GM13976 (cell line): ENCODE data around the gene IQCN.

ENCODE experiments used
- DNase-seq: peaks from one replicate; pipeline ENCODE4 v3.0.0; 2012; ENCODE audit warnings: low spot score
- in situ Hi-C: fragments of 300-500 bp; cut with MboI; formaldehyde crosslinking; loops from one replicate; pipeline ENCODE4 v1.12.0; 2022; ENCODE audit warnings: low sequenced_read_pairs, mixed read lengths, inconsistent platforms; ENCODE audit not compliant: unreplicated experiment
- TF ChIP-seq, protein P1 (sequence below): IDR thresholded peaks from 2 replicates; pipeline ENCODE4 v1.5.1; 2012; ENCODE audit warnings: borderline replicate concordance, mild to moderate bottlenecking; ENCODE audit not compliant: insufficient read depth; ENCODE audit errors: extremely low read depth, missing control alignments, control extremely low read depth

The IQCN gene

DNA sequence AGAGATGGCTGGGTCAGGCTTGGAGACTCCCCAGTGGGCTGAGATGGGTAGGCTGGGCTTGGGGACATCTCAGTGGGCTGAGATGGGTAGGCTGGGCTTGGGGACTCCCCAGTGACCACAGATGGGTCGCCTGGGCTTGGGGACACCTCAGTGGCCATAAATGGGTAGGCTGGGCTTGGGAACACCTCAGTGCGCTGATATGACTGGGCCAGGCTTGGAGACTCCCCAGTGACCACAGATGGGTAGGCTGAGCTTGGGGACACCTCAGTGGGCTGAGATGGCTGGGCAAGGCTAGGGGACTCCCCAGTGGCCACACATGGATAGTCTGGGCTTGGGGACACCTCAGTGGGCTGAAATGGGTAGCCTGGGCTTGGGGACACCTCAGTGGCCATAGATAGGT lies 12.8 kb downstream of the IQCN start:
- in situ Hi-C loops = no loop called here
- TF ChIP-seq, protein P1, sequence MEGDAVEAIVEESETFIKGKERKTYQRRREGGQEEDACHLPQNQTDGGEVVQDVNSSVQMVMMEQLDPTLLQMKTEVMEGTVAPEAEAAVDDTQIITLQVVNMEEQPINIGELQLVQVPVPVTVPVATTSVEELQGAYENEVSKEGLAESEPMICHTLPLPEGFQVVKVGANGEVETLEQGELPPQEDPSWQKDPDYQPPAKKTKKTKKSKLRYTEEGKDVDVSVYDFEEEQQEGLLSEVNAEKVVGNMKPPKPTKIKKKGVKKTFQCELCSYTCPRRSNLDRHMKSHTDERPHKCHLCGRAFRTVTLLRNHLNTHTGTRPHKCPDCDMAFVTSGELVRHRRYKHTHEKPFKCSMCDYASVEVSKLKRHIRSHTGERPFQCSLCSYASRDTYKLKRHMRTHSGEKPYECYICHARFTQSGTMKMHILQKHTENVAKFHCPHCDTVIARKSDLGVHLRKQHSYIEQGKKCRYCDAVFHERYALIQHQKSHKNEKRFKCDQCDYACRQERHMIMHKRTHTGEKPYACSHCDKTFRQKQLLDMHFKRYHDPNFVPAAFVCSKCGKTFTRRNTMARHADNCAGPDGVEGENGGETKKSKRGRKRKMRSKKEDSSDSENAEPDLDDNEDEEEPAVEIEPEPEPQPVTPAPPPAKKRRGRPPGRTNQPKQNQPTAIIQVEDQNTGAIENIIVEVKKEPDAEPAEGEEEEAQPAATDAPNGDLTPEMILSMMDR = no peak
- DNase-seq = no peak

DNA sequence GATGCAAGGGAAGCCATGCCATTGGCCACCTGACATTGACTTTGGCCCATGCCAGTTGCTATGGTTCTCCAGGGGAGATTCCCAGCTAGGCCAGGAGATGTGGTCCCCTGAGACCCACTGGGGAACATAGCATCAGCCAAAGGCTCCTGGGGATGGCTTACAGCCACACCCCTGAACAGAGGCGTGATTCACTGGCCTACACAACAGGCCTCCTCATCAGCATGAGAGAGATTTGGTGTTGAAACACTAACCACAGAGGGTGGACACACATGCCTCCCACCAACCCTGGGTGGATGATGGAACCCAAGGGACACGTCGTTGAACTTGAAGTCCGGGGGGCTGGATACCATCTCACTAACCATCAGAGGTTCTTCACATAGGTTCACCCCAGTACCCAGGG lies 14.4 kb downstream of the IQCN start:
- TF ChIP-seq, protein P1 = no peak
- in situ Hi-C loops = no loop called here
- DNase-seq = no peak

DNA sequence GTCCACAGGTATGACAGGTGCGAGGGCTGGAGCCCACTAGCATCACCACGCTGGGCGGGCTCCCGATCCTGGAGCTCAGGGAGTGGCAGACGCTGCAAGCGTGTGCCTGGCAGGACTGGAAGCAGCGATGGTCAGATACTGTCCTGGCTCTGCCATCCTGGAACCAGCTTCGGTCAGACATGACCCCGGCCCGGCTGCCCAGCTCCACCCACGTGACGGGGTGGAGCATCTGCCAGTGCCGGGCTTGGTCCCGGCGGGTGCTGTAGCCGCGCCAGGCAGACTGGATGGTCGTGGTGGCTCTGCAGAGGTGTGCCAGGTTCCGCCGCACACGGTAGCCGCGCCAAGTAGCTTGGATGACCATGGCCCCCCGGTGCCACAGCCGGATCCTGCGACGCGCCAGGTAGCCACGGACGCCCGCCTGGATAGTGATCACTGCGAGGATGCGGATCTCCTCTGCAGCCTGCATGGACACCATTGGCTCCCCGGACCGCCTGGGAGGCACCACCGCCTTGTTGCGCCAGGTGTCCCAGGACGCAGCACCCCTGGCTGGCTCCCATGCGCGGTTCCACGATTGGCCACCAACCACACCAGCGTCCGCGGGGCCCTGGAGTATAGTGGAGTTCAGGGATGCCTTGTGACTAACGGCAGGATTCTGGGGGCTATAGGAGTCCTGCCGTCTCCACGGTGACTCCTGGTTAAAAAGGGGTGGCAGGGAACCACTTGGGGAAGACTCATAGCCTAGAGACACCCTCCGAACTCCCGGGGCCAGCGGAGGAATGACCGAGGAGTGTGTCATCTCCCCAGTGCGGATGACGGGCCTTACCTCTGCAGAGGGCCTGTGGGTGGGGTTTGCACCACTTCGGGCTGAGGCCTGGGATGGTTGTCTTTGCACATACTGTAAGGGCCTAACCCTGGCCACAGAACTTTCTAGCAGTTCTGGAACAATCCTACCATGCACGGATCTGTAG lies 16.5 kb downstream of the IQCN start:
- TF ChIP-seq, protein P1 = no peak
- in situ Hi-C loops = no loop called here
- no peak for DNase-seq

DNA sequence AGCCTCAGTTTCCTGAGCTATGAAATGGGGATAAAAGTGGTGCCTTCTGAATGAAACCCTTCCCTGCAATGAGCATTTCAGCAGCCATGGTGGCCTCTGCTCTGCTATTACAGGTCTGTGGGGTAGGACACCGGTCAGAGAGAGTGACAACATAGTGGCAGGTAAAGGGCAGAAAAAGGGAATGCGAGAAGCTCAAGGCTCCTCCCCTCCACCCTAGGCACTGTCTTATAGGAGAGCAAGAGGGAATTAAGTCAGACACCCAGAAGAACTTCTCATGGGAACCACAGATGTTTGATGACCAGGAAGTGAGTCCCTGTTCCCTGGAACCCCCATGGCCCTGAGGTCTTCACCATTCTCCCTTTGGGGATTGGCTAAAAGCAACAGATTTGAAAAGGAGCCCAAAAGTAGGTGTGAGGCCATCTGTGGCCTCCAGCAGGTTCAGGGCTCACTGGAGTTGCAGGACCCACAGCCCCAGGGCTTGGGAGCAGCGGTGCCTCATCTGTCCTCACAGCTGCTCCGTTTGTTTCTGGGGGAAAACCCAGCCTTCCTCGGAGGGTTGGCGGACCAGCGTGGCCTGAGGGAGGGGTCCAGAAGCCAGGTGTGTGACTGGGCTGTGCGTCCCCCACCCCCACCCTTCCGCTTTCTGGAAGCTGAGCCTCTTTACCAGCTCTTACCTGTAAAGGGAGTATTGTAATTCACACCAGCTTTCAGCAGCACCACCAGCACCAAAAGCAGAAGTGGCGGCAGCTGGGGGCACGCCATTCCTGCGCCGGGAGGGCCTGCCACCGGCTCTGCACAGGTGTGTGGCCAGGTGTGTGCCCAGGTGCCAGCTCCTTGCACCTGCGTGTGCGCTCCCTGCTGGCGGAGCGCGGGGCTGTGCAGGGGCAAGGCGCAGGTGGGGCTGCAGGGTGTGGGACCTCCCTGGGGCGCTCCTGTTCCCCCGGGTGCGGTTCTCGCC lies 19.4 kb downstream of the IQCN start:
- in situ Hi-C loops = no loop called here
- DNase-seq = no peak
- TF ChIP-seq, protein P1 = peak; percentile 6

DNA sequence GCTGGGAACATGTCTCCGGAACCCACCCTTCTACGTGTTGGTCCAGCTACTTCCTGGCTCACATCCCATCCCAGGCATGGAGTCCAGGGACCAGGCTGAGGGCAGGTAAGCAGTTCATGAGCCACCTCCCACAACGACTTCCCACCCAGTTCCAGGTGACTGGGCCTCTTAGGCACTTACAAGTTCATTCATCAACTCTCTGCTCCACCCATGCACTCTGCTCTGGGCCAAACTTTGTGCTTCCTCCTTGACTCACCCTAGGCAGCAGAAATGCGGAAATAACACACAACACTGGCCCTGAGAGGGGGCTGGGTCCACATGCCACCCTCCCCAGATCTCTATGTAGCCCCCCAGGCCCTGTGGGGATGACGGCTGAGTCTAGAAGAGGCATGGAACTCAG lies 20.5 kb downstream of the IQCN start:
- in situ Hi-C loops = no loop called here
- TF ChIP-seq, protein P1 = no peak
- DNase-seq = no peak

DNA sequence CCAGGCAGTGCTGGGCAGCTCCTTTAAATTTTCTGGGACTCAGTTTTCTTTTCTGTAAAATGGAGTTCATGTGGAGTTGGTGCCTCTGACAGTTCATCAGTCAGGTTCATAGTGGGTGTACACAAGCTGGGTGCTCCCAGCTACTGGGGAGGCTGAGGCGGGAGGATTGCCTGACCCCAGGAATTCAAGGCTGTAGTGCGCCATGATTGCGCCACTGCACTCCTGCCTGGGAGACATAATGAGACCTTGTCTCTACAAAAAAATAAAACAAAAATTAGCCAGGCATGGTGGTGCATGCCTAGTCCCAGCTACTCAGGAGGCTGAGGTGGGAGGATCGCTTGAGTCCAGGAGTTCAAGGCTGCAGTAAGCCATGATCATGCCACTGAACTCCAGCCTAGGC lies 21.1 kb downstream of the IQCN start:
- TF ChIP-seq, protein P1 = no peak
- in situ Hi-C loops = no loop called here
- no peak for DNase-seq
